HepG2 (cell line): ENCODE data around the gene LMBRD2. TPM values are rescaled to one million over a fixed set of nuclear protein-coding genes. Genes with fewer than 3 reads are reported as not detected.

Experiments
- ATAC-seq: fragments of 200-7000 bp; cut with Tn5 transposase; 3 replicates; pipeline ENCODE4 v1.9.1; 2020; ENCODE audit warnings: mild to moderate bottlenecking, moderate library complexity
- BruUV-seq: library from RNA; stranded (reverse); fragments of 400-500 nt; replicated peaks from 2 replicates; lab custom pipeline; 2021; lab: Mats Ljungman, UMichigan
- CTCF ChIA-PET: fragments of 300-600 bp; formaldehyde crosslinking; extraction: SDS; loops from one replicate; lab custom pipeline; 2021; ENCODE audit warnings: low total read pairs, inconsistent platforms, low intra/inter-chr PET ratio; lab: Yijun Ruan, JAX
- POLR2A ChIA-PET: fragments of 350-600 bp; sonication (Branson Sonifier 250); formaldehyde crosslinking; loops from one replicate; lab custom pipeline; 2020; ENCODE audit warnings: antibody characterized with exemption, inconsistent platforms; lab: Yijun Ruan, JAX
- DNase-seq: peaks from one replicate; pipeline ENCODE4 v3.0.0-alpha.2; 2015; ENCODE audit warnings: low spot score
- FAIRE-seq: peaks from 3 replicates; lab custom pipeline; 2011; peaks lifted over from hg19 to GRCh38; lab: Jason Lieb, UNC
- H2AFZ ChIP-seq: one replicate; pipeline ENCODE4 v1.6.1; 2011; ENCODE audit warnings: low read length, inconsistent platforms
- H3K27ac ChIP-seq: fragments of 300-600 bp; 3 replicates; pipeline ENCODE4 v1.8.0; 2011; ENCODE audit warnings: mixed run types, mild to moderate bottlenecking, mixed read lengths, low read length, inconsistent platforms; ENCODE audit not compliant: insufficient read depth; ENCODE audit errors: extremely low read length
- H3K27me3 ChIP-seq, 2 experiments: fragments of 200-600 bp in 1 of 2; 2 replicates in 1 of 2; 3 replicates in 1 of 2; pipeline versions ENCODE4 v1.6.0 to v1.8.0; 2011; ENCODE audit warnings: low read length in 2 of 2, mild to moderate bottlenecking in 2 of 2, moderate library complexity in 2 of 2, inconsistent platforms in 1 of 2; ENCODE audit not compliant: insufficient read depth in 2 of 2, control insufficient read depth in 1 of 2
- H3K36me3 ChIP-seq, 2 experiments: fragments of 200-600 bp in 1 of 2; replicated peaks in 1 of 2; 2 replicates in 1 of 2; 3 replicates in 1 of 2; pipeline versions ENCODE4 v1.5.1 to v1.8.0; 2011; ENCODE audit warnings: low read length in 2 of 2, inconsistent platforms in 1 of 2; ENCODE audit not compliant: insufficient read depth in 2 of 2, control insufficient read depth in 1 of 2
- H3K4me1 ChIP-seq: 2 replicates; pipeline ENCODE4 v1.5.1; 2012; ENCODE audit warnings: low read length, inconsistent platforms; ENCODE audit not compliant: insufficient read depth
- H3K4me2 ChIP-seq: 2 replicates; pipeline ENCODE4 v1.6.0; 2011; ENCODE audit warnings: low read depth, low read length, inconsistent platforms
- H3K4me3 ChIP-seq, 3 experiments: fragments of 200-600 bp in 1 of 3; sonication (generic), shearing (Covaris generic) in 1 of 3; replicated peaks in 1 of 3; 2 replicates each; pipeline ENCODE4 v1.5.1; 2011 to 2016; ENCODE audit warnings: low read length in 3 of 3, inconsistent platforms in 2 of 3, low read depth in 2 of 3, mild to moderate bottlenecking in 2 of 3, control low read depth in 1 of 3, mixed read lengths in 1 of 3; ENCODE audit not compliant: insufficient read depth in 1 of 3
- H3K79me2 ChIP-seq: one replicate; pipeline ENCODE4 v1.6.1; 2011; ENCODE audit warnings: low read length, inconsistent platforms; ENCODE audit not compliant: insufficient read depth
- H3K9ac ChIP-seq: 2 replicates; pipeline ENCODE4 v1.6.0; 2011; ENCODE audit warnings: mild to moderate bottlenecking, low read depth, low read length, inconsistent platforms; ENCODE audit not compliant: insufficient read depth
- H3K9me3 ChIP-seq: 2 replicates; pipeline ENCODE4 v1.5.1; 2012; ENCODE audit warnings: mild to moderate bottlenecking, low read length
- H4K20me1 ChIP-seq: 2 replicates; pipeline ENCODE4 v1.6.0; 2011; ENCODE audit warnings: inconsistent platforms, mild to moderate bottlenecking, low read length, moderate library complexity; ENCODE audit not compliant: insufficient read depth
- ARID5B ChIP-seq: IDR thresholded peaks from 2 replicates; pipeline ENCODE4 v1.4.0; 2020; ENCODE audit warnings: mild to moderate bottlenecking, missing genetic modification reagents
- ATF1 ChIP-seq: IDR thresholded peaks from 2 replicates; pipeline ENCODE4 v1.6.1; 2016; ENCODE audit warnings: mild to moderate bottlenecking, control low read depth
- ATM ChIP-seq: fragments of 450-650 bp; IDR thresholded peaks from 2 replicates; pipeline ENCODE4 v1.7.1; 2017; ENCODE audit warnings: mild to moderate bottlenecking, borderline replicate concordance
- BRD4 ChIP-seq: sonication (generic); formaldehyde crosslinking; IDR thresholded peaks from 2 replicates; pipeline ENCODE4 v1.4.0; 2020; ENCODE audit warnings: missing genetic modification reagents
- GABPA ChIP-seq, 2 experiments: IDR thresholded peaks; 2 replicates each; pipeline ENCODE4 v1.6.1; 2011 to 2016; ENCODE audit warnings: low read depth in 2 of 2, low read length in 1 of 2, missing biosample characterization in 1 of 2, missing genetic modification characterization in 1 of 2
- IRF9 ChIP-seq: sonication (generic); formaldehyde crosslinking; IDR thresholded peaks from 2 replicates; pipeline ENCODE4 v1.8.0; 2022; ENCODE audit warnings: missing genetic modification reagents, mild to moderate bottlenecking, borderline replicate concordance
- MAX ChIP-seq: IDR thresholded peaks from 2 replicates; pipeline ENCODE4 v1.6.1; 2012; ENCODE audit warnings: inconsistent platforms
- RFX5 ChIP-seq: IDR thresholded peaks from 2 replicates; pipeline ENCODE4 v1.6.1; 2011; ENCODE audit warnings: low read depth, low read length, improper control_type of control experiment
- SRF ChIP-seq: IDR thresholded peaks from 2 replicates; pipeline ENCODE4 v1.6.1; 2011; ENCODE audit warnings: mild to moderate bottlenecking, low read depth, low read length, moderate library complexity
- YY1 ChIP-seq: IDR thresholded peaks from 2 replicates; pipeline ENCODE4 v1.6.1; 2011; ENCODE audit warnings: low read length, low read depth, moderate library complexity, mild to moderate bottlenecking; ENCODE audit not compliant: insufficient read depth, insufficient replicate concordance
- ZBTB25 ChIP-seq: IDR thresholded peaks from 2 replicates; pipeline ENCODE4 v1.6.1; 2018; ENCODE audit warnings: missing genetic modification reagents
- ZFP36L1 ChIP-seq: sonication (generic); formaldehyde crosslinking; IDR thresholded peaks from 2 replicates; pipeline ENCODE4 v1.8.0; 2022; ENCODE audit warnings: mild to moderate bottlenecking, missing genetic modification reagents, moderate library complexity
- ZNF562 ChIP-seq: sonication (generic); formaldehyde crosslinking; IDR thresholded peaks from 2 replicates; pipeline ENCODE4 v1.8.0; 2022; ENCODE audit warnings: missing genetic modification reagents, borderline replicate concordance
- ZNF607 ChIP-seq: sonication (generic); formaldehyde crosslinking; IDR thresholded peaks from 2 replicates; pipeline ENCODE4 v1.5.1; 2020; ENCODE audit warnings: missing genetic modification reagents, mild to moderate bottlenecking, borderline replicate concordance
- ZNF691 ChIP-seq: sonication (generic); formaldehyde crosslinking; IDR thresholded peaks from 2 replicates; pipeline ENCODE4 v1.4.0; 2020; ENCODE audit warnings: missing genetic modification reagents, low read depth, mild to moderate bottlenecking, borderline replicate concordance
- WGBS: methylation state at CpG from one replicate; pipeline ENCODE4 v1.1.6; 2017; ENCODE audit warnings: low lambda C conversion rate; 5-methylcytosine and 5-hydroxymethylcytosine counted together
- in situ Hi-C: cut with HindIII; loops from 2 replicates; pipeline ENCODE4 v1.10.0; 2017; ENCODE audit warnings: low pct_unique_long_range_greater_than_20kb; ENCODE audit not compliant: extremely low pct_ligation_motif_present
- intact Hi-C: fragments of 100-400 bp; cut with micrococcal nuclease; formaldehyde crosslinking; loops from one replicate; pipeline ENCODE4 v1.10.0; 2022; ENCODE audit not compliant: unreplicated experiment
- polyA plus RNA-seq, 8 experiments: library from polyadenylated mRNA; depleted of rRNA in 3 of 8; stranded (reverse) in 7 of 8; unstranded in 1 of 8; fragments of >200 nt; fragmentation: Illumina TruSeq in 4 of 8; extraction: Trizol in 4 of 8; gene quantifications; 2 replicates each; pipeline versions ENCODE4 v1.2.1 to v1.2.3, GENCODE V29; 2011 to 2016; ENCODE audit warnings: low read depth in 4 of 8, missing spikeins in 1 of 8, mixed read lengths in 1 of 8; ENCODE audit not compliant: insufficient read depth in 1 of 8
- total RNA-seq, 5 experiments: library from RNA; depleted of rRNA; stranded (reverse); fragments of >200 nt; fragmentation: Illumina TruSeq; extraction: Trizol; gene quantifications; 2 replicates each; pipeline ENCODE4 v1.2.3, GENCODE V29; 2016; ENCODE audit warnings: low read depth in 1 of 5

The LMBRD2 gene
- total and polyA plus RNA-seq, 2 of the 13 experiments (the other 11 are each of a cell fraction or from before 2014, with no cell fraction given) = 2.0 to 4.7 TPM

GRCh38 chr5:36152324-36153297 lies 924 bp upstream of the LMBRD2 start:
- POLR2A ChIA-PET = interaction anchor here (1.4 to 4.5 kb wide), 8 partner anchors 9 to 89 kb away, joined by 3 to 57 read pairs (median 10); partner anchors contain the start of gene NADK2
- no peak for ATAC-seq
- intact Hi-C loops = loop anchor here (1.0 to 10.0 kb wide), 5 partner anchors 28 to 1225 kb away; partner anchors contain the start of genes DNAJC21 and NIPBL
- 0 out of 2 replicates have a peak, but pooled peaks have one; percentile 20 for TF ChIP-seq ZNF607
- TF ChIP-seq ATF1 (CRISPR knock-in tag) = no peak
- TF ChIP-seq ZNF691 (CRISPR knock-in tag) = no peak
- TF ChIP-seq YY1 = no peak
- no peak for TF ChIP-seq GABPA (IDR thresholded peaks at IDR 0.05; ENCODE audit: low read depth, low read length)
- TF ChIP-seq GABPA (CRISPR knock-in tag; IDR thresholded peaks at IDR 0.05; ENCODE audit: low read depth) = no peak
- TF ChIP-seq MAX = peak; percentile 48
- TF ChIP-seq ZNF562 (CRISPR knock-in tag) = no peak
- TF ChIP-seq ATM = no peak
- no peak for TF ChIP-seq ZBTB25 (CRISPR knock-in tag)
- TF ChIP-seq BRD4 = no peak
- TF ChIP-seq ARID5B (CRISPR knock-in tag) = 0 out of 2 replicates have a peak, but pooled peaks have one; percentile 11
- no peak for TF ChIP-seq RFX5
- TF ChIP-seq SRF = no peak
- TF ChIP-seq ZFP36L1 = no peak
- TF ChIP-seq IRF9 (CRISPR knock-in tag) = no peak

More at GRCh38 chr5:36152324-36153297, 924 bp upstream of the LMBRD2 start:
- Histone ChIP-seq H3K36me3 (peaks cover 3 to 29% of the 10 kb centered on the region in 2 experiments; a peak in 3 of 5 replicates), H3K9ac (peak overlapping the region; percentile 87), H3K27me3 (no peaks in the 10 kb centered on the region; a peak in 1 of 5 replicates), H2AFZ (peak overlapping the region; percentile 52), H3K27ac (peak overlapping the region; percentile 73), H3K4me1 (peaks cover 73% of the 10 kb centered on the region), H3K9me3 (no peaks in the 10 kb centered on the region), H3K4me2 (peak overlapping the region; percentile 99), H3K4me3 (peak overlapping the region; percentile 69 to 90 (median 84)), H3K79me2 (peaks cover 47% of the 10 kb centered on the region), H4K20me1 (no peaks in the 10 kb centered on the region)
- DNase-seq (no peak), FAIRE-seq (no peak)
- WGBS = 2% methylated on average over 21 of the region's 24 CpGs
- BruUV-seq = TSS peak; percentile 65
- in situ Hi-C loops = no loop called here
- CTCF ChIA-PET = no interaction called here
